HEK293 (cell line): ENCODE data around the gene SLC8A2.

Experiments used
- CTCF ChIP-seq: fragments of 450-650 bp; formaldehyde crosslinking; IDR thresholded peaks from 2 replicates; pipeline ENCODE4 v1.5.1; 2016; ENCODE audit warnings: missing biosample characterization, missing genetic modification characterization
- MYNN ChIP-seq: fragments of 450-650 bp; formaldehyde crosslinking; IDR thresholded peaks from 2 replicates; pipeline ENCODE4 v1.5.1; 2016; ENCODE audit warnings: missing biosample characterization, missing genetic modification characterization, borderline replicate concordance
- PBX3 ChIP-seq: sonication (generic); formaldehyde crosslinking; IDR thresholded peaks from 2 replicates; pipeline ENCODE4 v1.8.1; 2022; ENCODE audit warnings: mild to moderate bottlenecking, moderate library complexity, missing genetic modification reagents
- REST ChIP-seq: fragments of 450-650 bp; formaldehyde crosslinking; IDR thresholded peaks from 2 replicates; pipeline ENCODE4 v1.5.1; 2016; ENCODE audit warnings: missing biosample characterization, missing genetic modification characterization
- SP2 ChIP-seq: fragments of 450-650 bp; formaldehyde crosslinking; IDR thresholded peaks from 2 replicates; pipeline ENCODE4 v1.5.1; 2016; ENCODE audit warnings: missing biosample characterization, missing genetic modification characterization
- ZEB2 ChIP-seq: fragments of 450-650 bp; formaldehyde crosslinking; IDR thresholded peaks from 2 replicates; pipeline ENCODE4 v1.5.1; 2016; ENCODE audit warnings: missing biosample characterization, missing genetic modification characterization
- ZNF18 ChIP-seq: fragments of 450-650 bp; formaldehyde crosslinking; IDR thresholded peaks from 2 replicates; pipeline ENCODE4 v1.5.1; 2016; ENCODE audit warnings: missing biosample characterization, missing genetic modification characterization
- ZNF274 ChIP-seq, 2 experiments: fragments of 200-500 bp in 1 of 2; fragments of 450-650 bp in 1 of 2; sonication (Bioruptor generic) in 1 of 2; formaldehyde crosslinking in 1 of 2; IDR thresholded peaks; 2 replicates each; pipeline versions ENCODE4 v1.5.1 to v1.6.1; 2014 to 2016; ENCODE audit warnings: borderline replicate concordance in 1 of 2, inconsistent platforms in 1 of 2, low read length in 1 of 2, missing biosample characterization in 1 of 2, missing genetic modification characterization in 1 of 2
- ZNF692 ChIP-seq: fragments of 450-650 bp; formaldehyde crosslinking; IDR thresholded peaks from 2 replicates; pipeline ENCODE4 v1.5.1; 2016; ENCODE audit warnings: missing biosample characterization, missing genetic modification characterization

GRCh38 chr19:47389150-47389556, 82.5 kb downstream of the SLC8A2 start:
- TF ChIP-seq MYNN (tag by site-specific recombination) (no peak), PBX3 (CRISPR knock-in tag) (no peak), REST (no peak), CTCF (no peak), ZEB2 (tag by site-specific recombination) (no peak), ZNF274 (IDR thresholded peaks at IDR 0.05; ENCODE audit: low read length) (no peak), ZNF274 (tag by site-specific recombination; IDR thresholded peaks at IDR 0.05; ENCODE audit: borderline replicate concordance) (no peak), ZNF18 (tag by site-specific recombination) (no peak), SP2 (tag by site-specific recombination) (no peak), ZNF692 (tag by site-specific recombination) (no peak)
